GM19463 (cell line): Measurements from ENCODE around the gene SUV39H1.

Experiments used
- ATAC-seq: cut with Tn5 transposase; IDR thresholded peaks from one replicate; pipeline ENCODE4 v1.9.1; 2021; ENCODE audit warnings: mild to moderate bottlenecking, moderate library complexity; ENCODE audit not compliant: unreplicated experiment

Gene SUV39H1

GRCh38 chrX:48754238-48754637 is 57.7 kb downstream of the SUV39H1 start:
- no peak for ATAC-seq
